ENCODE data around the gene BLCAP.
A peak's percentile ranks its signal among the peaks of the same experiment; 100 is the strongest.
"Not testable (repeated sequence)": the region's sequence is repeated elsewhere in the genome, so short reads cannot be mapped to it uniquely, and the experiment has no call there.

BLCAP gene

GRCh38 chr20:37556538-37556937, 28.9 kb upstream of the BLCAP start:
- no peak for DNase-seq (ENCODE audit: low spot score)

GRCh38 chr20:37554721-37555298, 27.1 kb upstream of the BLCAP start:
- not testable (repeated sequence) for DNase-seq (ENCODE audit: low spot score)

DNA sequence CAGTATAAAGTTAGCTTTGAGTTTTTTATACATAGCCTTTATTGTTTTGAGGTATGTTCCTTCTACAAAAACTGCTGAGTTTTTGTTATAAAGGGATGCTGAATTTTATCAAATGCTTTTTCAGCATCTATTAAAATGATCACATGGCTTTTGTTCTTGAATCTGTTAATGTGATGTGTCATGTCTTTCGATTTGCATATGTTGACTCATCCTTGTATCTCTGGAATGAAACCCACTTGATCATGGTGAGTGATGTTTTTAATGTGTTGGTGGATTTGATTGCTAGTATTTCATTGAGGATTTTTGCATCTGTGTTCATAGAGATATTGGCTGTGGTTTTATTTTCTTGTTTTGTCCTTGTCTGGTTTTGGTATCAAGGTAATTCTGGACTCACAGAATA, 24.7 kb upstream of the BLCAP start:
- no peak for DNase-seq (ENCODE audit: low spot score)

GRCh38 chr20:37551660-37552059, 24.0 kb upstream of the BLCAP start:
- DNase-seq (ENCODE audit: low spot score), result not testable (repeated sequence)

DNA sequence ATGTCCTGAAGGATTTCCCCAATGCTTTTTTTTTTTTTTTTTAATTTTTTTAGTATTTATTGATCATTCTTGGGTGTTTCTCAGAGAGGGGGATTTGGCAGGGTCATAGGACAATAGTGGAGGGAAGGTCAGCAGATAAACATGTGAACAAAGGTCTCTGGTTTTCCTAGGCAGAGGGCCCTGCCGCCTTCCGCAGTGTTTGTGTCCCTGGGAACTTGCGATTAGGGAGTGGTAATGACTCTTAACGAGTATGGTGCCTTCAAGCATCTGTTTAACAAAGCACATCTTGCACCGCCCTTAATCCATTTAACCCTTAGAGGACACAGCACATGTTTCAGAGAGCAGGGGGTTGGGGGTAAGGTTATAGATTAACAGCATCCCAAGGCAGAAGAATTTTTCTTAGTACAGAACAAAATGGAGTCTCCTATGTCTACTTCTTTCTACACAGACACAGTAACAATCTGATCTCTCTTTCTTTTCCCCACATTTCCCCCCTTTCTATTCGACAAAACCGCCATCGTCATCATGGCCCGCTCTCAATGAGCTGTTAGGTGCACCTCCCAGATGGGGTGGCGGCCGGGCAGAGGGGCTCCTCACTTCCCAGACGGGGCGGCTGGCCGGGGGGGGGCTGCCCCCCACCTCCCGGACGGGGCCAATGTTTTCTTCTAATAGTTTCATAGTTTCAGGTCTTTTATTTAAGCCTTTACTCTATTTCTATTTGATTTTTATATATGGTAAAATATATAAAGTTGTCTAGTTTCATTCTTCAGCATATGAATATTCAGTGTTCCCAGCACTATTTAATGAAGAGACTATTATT, 22.6 kb upstream of the BLCAP start:
- DNase-seq (ENCODE audit: low spot score), result not testable (repeated sequence)

DNA sequence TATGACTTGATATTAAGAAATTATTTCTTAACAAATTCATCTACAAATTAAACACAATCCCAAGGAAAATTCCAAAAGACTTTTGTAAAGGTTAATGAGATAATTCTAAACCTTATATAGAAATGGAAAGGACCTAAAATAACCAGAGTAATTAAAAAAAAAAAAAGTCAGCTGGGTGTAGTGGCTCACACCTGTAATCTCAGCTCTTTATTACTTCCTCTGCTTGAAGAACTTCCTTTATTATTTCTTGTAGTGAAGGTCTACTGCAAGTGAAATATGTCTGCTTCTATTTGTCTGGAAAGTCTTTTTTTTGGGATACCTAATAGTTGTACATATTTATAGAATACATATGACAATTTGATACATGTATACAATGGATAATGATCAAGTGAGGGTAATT, 20.2 kb upstream of the BLCAP start:
- no peak for DNase-seq (ENCODE audit: low spot score)

DNA sequence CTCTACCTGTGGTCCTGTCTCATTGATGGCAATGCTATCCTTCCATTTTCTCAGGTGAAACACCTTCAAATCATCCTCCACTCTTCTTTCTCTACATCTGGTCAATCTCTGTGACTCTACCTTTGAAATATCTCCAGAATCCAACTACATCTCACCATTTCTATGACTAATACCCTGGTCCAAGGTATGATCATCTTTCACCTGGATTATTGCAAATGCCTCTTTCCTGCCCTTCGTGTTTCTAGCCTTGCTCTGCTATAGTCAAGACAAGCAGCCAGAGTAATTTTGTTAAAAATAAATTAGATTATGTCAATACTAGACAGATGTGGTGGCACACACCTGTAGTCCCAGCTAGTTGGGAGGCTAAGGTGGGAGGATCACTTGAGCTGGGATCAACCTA, 17.8 kb upstream of the BLCAP start:
- DNase-seq (ENCODE audit: low spot score), result no peak

DNA sequence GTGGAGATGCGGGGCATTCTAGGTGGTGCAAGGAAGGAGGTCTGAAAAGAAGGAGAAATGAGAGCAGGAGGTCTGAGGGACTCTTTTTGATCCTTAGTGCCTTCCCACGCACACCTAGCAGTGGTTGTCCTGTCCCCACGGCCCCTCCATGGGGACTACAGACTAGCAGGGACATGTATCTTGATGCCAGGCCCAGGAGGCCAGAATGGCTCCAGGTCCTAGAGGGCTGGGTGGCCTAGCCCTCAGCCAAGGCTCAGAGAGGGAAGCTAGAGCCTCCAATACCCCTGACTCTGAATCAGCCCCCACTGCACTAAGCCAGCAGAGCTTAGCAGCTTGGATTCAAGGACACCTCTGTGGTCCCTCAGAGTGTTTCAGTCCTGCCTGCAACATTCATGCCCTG, 16.7 kb upstream of the BLCAP start:
- no peak for DNase-seq (ENCODE audit: low spot score)

DNA sequence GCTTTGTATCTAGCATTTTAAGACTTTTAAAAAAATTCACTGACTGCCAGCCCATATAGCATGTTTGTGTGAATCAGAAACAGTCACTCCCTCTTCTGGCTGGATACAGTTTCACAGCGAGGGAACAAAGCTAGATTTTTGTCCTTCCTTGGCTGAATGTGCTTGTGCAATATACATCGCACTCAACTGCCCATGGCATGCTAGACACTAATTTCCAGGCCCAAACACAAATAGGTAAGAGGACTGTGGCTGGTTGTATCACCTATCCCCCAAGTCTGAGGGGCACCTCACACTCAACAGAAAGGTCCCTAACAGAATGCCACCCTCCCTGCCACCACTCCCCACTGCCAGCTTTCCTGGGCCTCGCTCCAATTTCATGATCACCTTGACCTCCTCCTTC, 16.2 kb upstream of the BLCAP start:
- DNase-seq (ENCODE audit: low spot score), result peak; percentile 43

- no peak for DNase-seq (ENCODE audit: low spot score)
These were observed 14.6 kb upstream of the BLCAP start for GRCh38 chr20:37542281-37542680.

- no peak for DNase-seq (ENCODE audit: low spot score)
These were observed 13.7 kb upstream of the BLCAP start for GRCh38 chr20:37541326-37541725.

- not testable (repeated sequence) for DNase-seq (ENCODE audit: low spot score)
These were observed 13.2 kb upstream of the BLCAP start for GRCh38 chr20:37540838-37541237.

GRCh38 chr20:37540001-37540400, 12.3 kb upstream of the BLCAP start:
- DNase-seq (ENCODE audit: low spot score), result no peak

DNA sequence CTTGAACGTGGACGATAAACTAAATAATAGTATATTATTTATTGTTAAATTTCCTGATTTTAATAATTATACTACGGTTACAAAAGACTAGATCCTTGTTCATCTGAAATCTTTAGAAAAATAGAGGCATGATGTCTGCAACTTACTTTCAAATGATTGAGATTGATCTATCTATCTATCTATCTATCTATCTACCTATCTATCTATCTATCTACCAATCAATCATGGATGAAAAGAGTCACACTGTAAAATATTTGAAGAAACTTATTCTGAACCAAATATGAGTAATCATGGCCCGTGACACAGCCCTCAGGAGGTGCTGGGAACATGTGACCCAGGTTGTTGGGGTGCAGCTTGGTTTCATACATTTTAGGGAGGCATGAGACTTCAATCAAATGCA, 11.7 kb upstream of the BLCAP start:
- DNase-seq (ENCODE audit: low spot score), result no peak

GRCh38 chr20:37538003-37538402, 10.3 kb upstream of the BLCAP start:
- no peak for DNase-seq (ENCODE audit: low spot score)

DNA sequence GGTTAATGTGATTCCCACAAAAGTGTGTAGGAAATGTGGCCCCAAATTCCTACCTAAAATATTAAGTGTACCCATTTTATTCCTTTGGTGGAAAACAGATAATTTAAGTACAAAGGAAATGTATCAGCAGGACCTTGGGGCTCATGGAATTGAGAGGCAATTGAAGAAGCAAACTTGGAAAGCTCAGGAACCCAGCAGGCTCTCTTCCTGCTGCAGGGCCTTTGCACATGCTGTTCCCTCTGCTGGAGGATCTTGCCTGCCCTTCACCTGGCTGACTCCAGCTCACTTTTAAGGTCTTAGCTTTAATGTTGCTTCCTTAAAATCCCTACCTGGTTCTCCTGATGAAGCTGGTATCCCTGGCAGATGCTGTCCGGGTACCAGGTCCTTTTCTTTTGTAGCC, 9.8 kb upstream of the BLCAP start:
- DNase-seq (ENCODE audit: low spot score), result no peak

DNA sequence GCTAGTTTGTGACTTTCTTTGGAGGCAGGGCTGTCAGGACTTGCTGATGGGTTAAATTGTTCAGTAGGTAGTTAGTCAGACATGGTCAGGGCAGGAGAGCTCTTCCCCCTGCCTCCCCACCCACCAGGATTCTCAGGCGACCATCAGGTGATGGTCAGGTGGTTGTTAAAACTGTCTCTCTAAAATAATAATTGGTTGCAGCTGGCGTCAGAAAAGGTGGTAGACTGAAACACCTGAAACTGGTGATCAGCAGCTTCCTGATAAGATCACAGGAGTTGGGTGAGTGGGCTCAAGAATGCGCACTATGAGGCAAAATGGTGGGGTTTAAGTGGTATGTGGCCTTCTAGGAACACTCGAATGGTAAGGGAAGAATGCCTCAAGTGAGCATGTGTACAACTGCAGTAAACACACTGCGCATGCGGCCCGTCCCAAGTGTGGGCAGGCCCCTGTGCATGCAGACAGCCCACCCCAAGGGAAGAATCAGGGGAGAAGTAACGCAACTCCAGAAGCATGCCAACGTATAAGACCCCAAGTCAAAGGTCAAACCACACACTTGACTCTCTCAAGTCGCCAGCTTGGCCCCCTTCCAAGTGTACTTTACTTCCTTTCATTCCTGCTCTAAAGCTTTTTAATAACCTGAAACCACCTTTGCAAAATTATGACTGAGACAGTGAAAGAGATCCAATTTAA, 7.9 kb upstream of the BLCAP start:
- no peak for DNase-seq (ENCODE audit: low spot score)

DNA sequence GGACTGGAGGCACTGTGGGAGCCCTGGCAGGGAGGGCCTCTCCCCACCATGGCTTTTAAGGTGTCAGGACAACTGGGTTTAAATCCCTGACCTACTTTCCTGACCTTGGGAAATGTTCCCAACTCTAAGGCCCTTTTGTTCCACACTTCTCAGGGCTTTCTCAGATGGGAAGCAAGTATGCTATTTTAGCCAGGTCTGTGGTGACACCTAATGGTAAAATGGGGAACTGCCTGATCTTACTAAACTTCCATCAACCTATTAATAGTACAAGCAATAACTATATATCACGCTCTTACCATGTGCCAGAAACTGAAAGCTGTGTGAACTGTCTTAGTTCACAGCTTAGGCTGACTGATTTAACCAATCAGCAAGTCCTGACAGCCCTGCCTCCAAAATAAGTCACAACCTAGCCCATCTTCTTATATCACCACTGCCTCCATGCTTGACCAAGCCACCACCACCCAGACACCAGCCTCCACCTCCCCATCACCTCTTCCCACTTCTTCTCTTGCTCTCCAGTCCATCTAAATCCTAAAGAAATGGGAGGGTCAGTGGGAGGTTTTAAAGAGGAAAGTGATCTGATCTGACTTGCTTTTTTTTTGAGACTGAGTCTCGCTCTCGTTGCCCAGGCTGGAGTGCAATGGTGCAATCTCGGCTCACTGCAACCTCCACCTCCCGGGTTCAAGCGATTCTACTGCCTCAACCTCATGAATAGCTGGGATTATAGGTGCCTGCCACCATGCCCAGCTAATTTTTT, 6.9 kb upstream of the BLCAP start:
- peak; percentile 93 for DNase-seq (ENCODE audit: low spot score)

- DNase-seq (ENCODE audit: low spot score), result no peak
These were observed 5.6 kb upstream of the BLCAP start for GRCh38 chr20:37533154-37533715.

DNA sequence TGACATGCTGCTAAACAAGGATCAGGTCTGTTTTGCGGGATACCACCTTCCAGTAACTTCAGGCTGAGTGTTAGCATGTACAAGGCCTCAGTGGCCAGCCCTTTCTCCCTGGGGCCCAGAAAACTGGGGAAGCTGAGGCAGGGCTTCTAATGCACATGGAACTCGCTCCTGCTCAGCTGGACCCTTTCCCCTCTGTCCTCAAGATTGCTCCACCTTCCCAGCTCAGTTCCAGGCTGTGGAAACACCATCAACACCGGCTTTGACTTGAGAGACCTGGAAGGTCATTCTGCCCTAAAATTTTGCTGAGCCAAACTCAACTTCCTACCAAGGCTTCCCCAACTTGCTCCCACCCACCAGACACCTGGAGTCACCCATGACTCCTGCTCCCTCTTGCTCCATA, 4.2 kb upstream of the BLCAP start:
- DNase-seq (ENCODE audit: low spot score), result no peak

GRCh38 chr20:37530696-37531095, 3.0 kb upstream of the BLCAP start:
- no peak for DNase-seq (ENCODE audit: low spot score)

DNA sequence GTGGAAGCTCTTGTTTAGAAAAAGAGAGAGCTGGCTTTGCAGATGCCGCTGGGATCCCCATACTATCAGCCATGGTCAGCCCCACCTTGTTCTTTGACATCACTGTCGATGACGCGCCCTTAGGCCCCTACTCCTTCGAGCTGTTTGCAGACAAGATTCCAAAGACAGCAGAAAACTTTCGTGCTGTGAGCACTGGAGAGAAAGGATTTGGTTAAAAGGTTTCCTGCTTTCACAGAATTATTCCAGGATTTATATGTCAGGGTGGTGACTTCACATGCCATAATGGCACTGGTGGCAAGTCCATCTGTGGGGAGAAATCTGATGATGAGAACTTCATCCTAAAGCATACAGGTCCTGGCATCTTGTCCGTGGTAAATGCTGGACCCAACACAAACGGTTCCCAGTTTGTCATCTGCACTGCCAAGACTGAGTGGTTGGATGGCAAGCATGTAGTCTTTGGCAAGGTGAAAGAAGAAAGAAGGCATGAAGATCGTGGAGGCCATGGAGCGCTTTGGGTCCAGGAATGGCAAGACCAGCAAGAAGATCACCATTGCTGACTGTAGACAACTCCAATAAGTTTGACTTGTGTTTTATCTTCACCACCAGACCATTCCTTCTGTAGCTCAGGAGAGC, 2.4 kb upstream of the BLCAP start:
- DNase-seq (ENCODE audit: low spot score), result no peak
